NCI-H748 (cell line): ENCODE measurements around the gene VWA1.
"Not testable (repeated sequence)": the region's sequence is repeated elsewhere in the genome, so short reads cannot be mapped to it uniquely, and the experiment has no call there.

Source experiments
- DNase-seq: peaks from one replicate; lab custom pipeline; 2025; ENCODE audit not compliant: unreplicated experiment; lab: John Stamatoyannopoulos, UW

VWA1 gene

GRCh38 chr1:1434824-1435105 is 725 bp upstream of the VWA1 start:
- no peak for DNase-seq

GRCh38 chr1:1435911-1436629 is 580 bp downstream of the VWA1 start:
- DNase-seq, result no peak

GRCh38 chr1:1436630-1437032 is 1.1 kb downstream of the VWA1 start:
- no peak for DNase-seq

GRCh38 chr1:1437033-1437903 is 1.8 kb downstream of the VWA1 start:
- DNase-seq, result no peak

- no peak for DNase-seq
Measured at GRCh38 chr1:1437904-1438376, 2.5 kb downstream of the VWA1 start.

GRCh38 chr1:1438531-1439381 is 3.3 kb downstream of the VWA1 start:
- no peak for DNase-seq

- DNase-seq, result no peak
Measured at GRCh38 chr1:1439546-1440261, 4.2 kb downstream of the VWA1 start.

GRCh38 chr1:1440262-1441001 is 4.9 kb downstream of the VWA1 start:
- DNase-seq, result no peak

- DNase-seq, result peak; percentile 33
Measured at GRCh38 chr1:1441002-1441888, 5.8 kb downstream of the VWA1 start.

- no peak for DNase-seq
Measured at GRCh38 chr1:1442069-1442770, 6.7 kb downstream of the VWA1 start.

GRCh38 chr1:1446631-1447030 is 11.1 kb downstream of the VWA1 start:
- not testable (repeated sequence) for DNase-seq

GRCh38 chr1:1449099-1449739 is 13.7 kb downstream of the VWA1 start, which contains the start of gene ATAD3C:
TSS of gene ATAD3C (plus strand) at chr1:1449689. CDS start at chr1:1450684, 995 bp downstream.
- no peak for DNase-seq

GRCh38 chr1:1450616-1451015 is 15.1 kb downstream of the VWA1 start:
- DNase-seq, result not testable (repeated sequence)

GRCh38 chr1:1451696-1452364 is 16.3 kb downstream of the VWA1 start:
- no peak for DNase-seq

- not testable (repeated sequence) for DNase-seq
Measured at GRCh38 chr1:1452365-1452739, 16.9 kb downstream of the VWA1 start.

- DNase-seq, result no peak
Measured at GRCh38 chr1:1452882-1453281, 17.4 kb downstream of the VWA1 start.

GRCh38 chr1:1454286-1455056 is 19.0 kb downstream of the VWA1 start:
- not testable (repeated sequence) for DNase-seq
